Effector memory CD8-positive, alpha-beta T cell (primary cell): ENCODE measurements around the gene SLC16A4.
"Not testable (repeated sequence)": the region's sequence is repeated elsewhere in the genome, so short reads cannot be mapped to it uniquely, and the experiment has no call there.

ENCODE experiments used
- ATAC-seq: fragments of 150-1000 bp; cut with Tn5 transposase; replicated peaks from 2 replicates; pipeline ENCODE4 v1.10.0; 2021; ENCODE audit warnings: mild to moderate bottlenecking, moderate library complexity
- DNase-seq, 3 experiments: peaks; one replicate each; pipeline ENCODE4 v3.0.0; 2021
- H3K27ac Mint-ChIP-seq, 2 donors: one replicate each; pipeline ENCODE4 v1.8.0; 2022; ENCODE audit warnings: mild to moderate bottlenecking in 2 of 2, mixed read lengths in 2 of 2, moderate library complexity in 2 of 2
- H3K27me3 Mint-ChIP-seq, 2 donors: one replicate each; pipeline ENCODE4 v1.8.0; 2022; ENCODE audit warnings: mixed read lengths in 2 of 2
- H3K36me3 Mint-ChIP-seq: one replicate; pipeline ENCODE4 v1.8.0; 2022; ENCODE audit warnings: mild to moderate bottlenecking, moderate library complexity, mixed read lengths; ENCODE audit not compliant: insufficient read depth
- H3K4me1 Mint-ChIP-seq, 2 donors: one replicate each; pipeline ENCODE4 v1.8.0; 2022; ENCODE audit warnings: low read depth in 2 of 2, mixed read lengths in 2 of 2
- H3K4me3 Mint-ChIP-seq, 2 donors: one replicate each; pipeline ENCODE4 v1.8.0; 2022; ENCODE audit warnings: mild to moderate bottlenecking in 2 of 2, mixed read lengths in 2 of 2, moderate library complexity in 2 of 2
- H3K9me3 Mint-ChIP-seq, 2 donors: one replicate each; pipeline ENCODE4 v1.8.0; 2022; ENCODE audit warnings: mixed read lengths in 2 of 2
- total RNA-seq, 9 experiments: gene quantifications; one replicate each; lab custom pipeline; 2026; lab: John Stamatoyannopoulos, UW

The SLC16A4 gene
- 0 to 0.84 (median 0.12) reads per million in 9 experiments for total RNA-seq

- Mint-ChIP-seq H3K9me3 (no peaks in the 10 kb centered on the region), H3K27ac (no peak within 1 kb of the TSS), H3K4me1 (no peaks in the 10 kb centered on the region), H3K4me3 (no peak within 1 kb of the TSS), H3K36me3 (peaks cover 6% of the 10 kb centered on the region), H3K27me3 (no peaks in the 10 kb centered on the region)
- no peak for ATAC-seq
- no peak for DNase-seq
Observed at GRCh38 chr1:110390692-110391245, at the start of gene SLC16A4. SLC16A4 (minus strand) TSS chr1:110391026; CDS start chr1:110389323, 1,703 bp downstream.

- not testable (repeated sequence) for ATAC-seq, H3K4me3 Mint-ChIP-seq, H3K4me1 Mint-ChIP-seq, H3K27ac Mint-ChIP-seq, H3K9me3 Mint-ChIP-seq, DNase-seq, H3K36me3 Mint-ChIP-seq
- peaks cover 11 to 58% of the 10 kb centered on the region in 2 donors for H3K27me3 Mint-ChIP-seq
Observed at GRCh38 chr1:110439873-110440272, 49.0 kb upstream of the SLC16A4 start.

- H3K9me3 Mint-ChIP-seq, result no peaks in the 10 kb centered on the region
- no peak overlapping the region for H3K27ac Mint-ChIP-seq
- H3K36me3 Mint-ChIP-seq, result no peaks in the 10 kb centered on the region
- H3K4me3 Mint-ChIP-seq, result no peak overlapping the region
- no peaks in the 10 kb centered on the region for H3K4me1 Mint-ChIP-seq
- ATAC-seq (no peak), DNase-seq (no peak)
- H3K27me3 Mint-ChIP-seq, result peaks cover 16 to 62% of the 10 kb centered on the region in 2 donors
Observed at GRCh38 chr1:110438893-110439292, 48.1 kb upstream of the SLC16A4 start.

GRCh38 chr1:110437645-110438299 is 46.9 kb upstream of the SLC16A4 start:
- H3K4me1 Mint-ChIP-seq, DNase-seq, H3K36me3 Mint-ChIP-seq, H3K4me3 Mint-ChIP-seq, H3K27ac Mint-ChIP-seq, ATAC-seq, H3K9me3 Mint-ChIP-seq: not testable (repeated sequence)
- H3K27me3 Mint-ChIP-seq, result peaks cover 24 to 72% of the 10 kb centered on the region in 2 donors

GRCh38 chr1:110436635-110437034 is 45.8 kb upstream of the SLC16A4 start:
- no peak for DNase-seq
- H3K27ac Mint-ChIP-seq, result no peak overlapping the region
- ATAC-seq, result no peak
- H3K27me3 Mint-ChIP-seq, result peaks cover 32 to 71% of the 10 kb centered on the region in 2 donors
- no peaks in the 10 kb centered on the region for H3K36me3 Mint-ChIP-seq
- H3K4me3 Mint-ChIP-seq, result no peak overlapping the region
- no peaks in the 10 kb centered on the region for H3K9me3 Mint-ChIP-seq
- peaks cover 0 to 2% of the 10 kb centered on the region in 2 donors for H3K4me1 Mint-ChIP-seq

GRCh38 chr1:110434946-110435345 is 44.1 kb upstream of the SLC16A4 start:
- Mint-ChIP-seq H3K4me3 (no peak overlapping the region), H3K27me3 (peaks cover 42 to 72% of the 10 kb centered on the region in 2 donors), H3K9me3 (no peaks in the 10 kb centered on the region), H3K4me1 (peaks cover 0 to 3% of the 10 kb centered on the region in 2 donors), H3K27ac (no peak overlapping the region), H3K36me3 (no peaks in the 10 kb centered on the region)
- ATAC-seq (no peak), DNase-seq (no peak)

GRCh38 chr1:110433803-110434202 is 43.0 kb upstream of the SLC16A4 start:
- peaks cover 40 to 64% of the 10 kb centered on the region in 2 donors for H3K27me3 Mint-ChIP-seq
- no peaks in the 10 kb centered on the region for H3K9me3 Mint-ChIP-seq
- no peak overlapping the region for H3K27ac Mint-ChIP-seq
- ATAC-seq (no peak), DNase-seq (no peak)
- H3K36me3 Mint-ChIP-seq, result no peaks in the 10 kb centered on the region
- H3K4me1 Mint-ChIP-seq, result peaks cover 0 to 3% of the 10 kb centered on the region in 2 donors
- no peak overlapping the region for H3K4me3 Mint-ChIP-seq

GRCh38 chr1:110433213-110433612 is 42.4 kb upstream of the SLC16A4 start:
- Mint-ChIP-seq H3K27me3 (peaks cover 40 to 58% of the 10 kb centered on the region in 2 donors), H3K4me1 (peaks cover 0 to 3% of the 10 kb centered on the region in 2 donors), H3K36me3 (no peaks in the 10 kb centered on the region), H3K27ac (no peak overlapping the region), H3K9me3 (no peaks in the 10 kb centered on the region), H3K4me3 (no peak overlapping the region)
- ATAC-seq (no peak), DNase-seq (no peak)

GRCh38 chr1:110430901-110431300 is 40.1 kb upstream of the SLC16A4 start:
- Mint-ChIP-seq H3K4me3 (no peak overlapping the region), H3K27ac (no peak overlapping the region), H3K36me3 (no peaks in the 10 kb centered on the region), H3K9me3 (no peaks in the 10 kb centered on the region), H3K27me3 (peaks cover 40 to 48% of the 10 kb centered on the region in 2 donors), H3K4me1 (peaks cover 0 to 3% of the 10 kb centered on the region in 2 donors)
- DNase-seq (no peak), ATAC-seq (no peak)

GRCh38 chr1:110430366-110430765 is 39.5 kb upstream of the SLC16A4 start:
- Mint-ChIP-seq H3K4me1 (peaks cover 0 to 3% of the 10 kb centered on the region in 2 donors), H3K9me3 (no peaks in the 10 kb centered on the region), H3K27ac (no peak overlapping the region), H3K27me3 (peaks cover 41 to 53% of the 10 kb centered on the region in 2 donors), H3K4me3 (no peak overlapping the region), H3K36me3 (no peaks in the 10 kb centered on the region)
- ATAC-seq (no peak), DNase-seq (no peak)

- no peak for DNase-seq
- no peaks in the 10 kb centered on the region for H3K36me3 Mint-ChIP-seq
- ATAC-seq, result no peak
- no peaks in the 10 kb centered on the region for H3K9me3 Mint-ChIP-seq
- no peak overlapping the region for H3K4me3 Mint-ChIP-seq
- no peak overlapping the region for H3K27ac Mint-ChIP-seq
- H3K4me1 Mint-ChIP-seq, result peaks cover 0 to 3% of the 10 kb centered on the region in 2 donors
- peaks cover 44 to 61% of the 10 kb centered on the region in 2 donors for H3K27me3 Mint-ChIP-seq
Observed at GRCh38 chr1:110428946-110429345, 38.1 kb upstream of the SLC16A4 start.

GRCh38 chr1:110426854-110427253 is 36.0 kb upstream of the SLC16A4 start:
- peaks cover 36 to 48% of the 10 kb centered on the region in 2 donors for H3K27me3 Mint-ChIP-seq
- peaks cover 0 to 1% of the 10 kb centered on the region in 2 donors for H3K4me1 Mint-ChIP-seq
- H3K36me3 Mint-ChIP-seq, result no peaks in the 10 kb centered on the region
- DNase-seq (no peak), ATAC-seq (no peak)
- no peak overlapping the region for H3K27ac Mint-ChIP-seq
- H3K4me3 Mint-ChIP-seq, result no peak overlapping the region
- H3K9me3 Mint-ChIP-seq, result no peaks in the 10 kb centered on the region

- Mint-ChIP-seq H3K27ac (no peak overlapping the region), H3K4me1 (no peaks in the 10 kb centered on the region), H3K4me3 (no peak overlapping the region), H3K27me3 (peaks cover 24 to 37% of the 10 kb centered on the region in 2 donors), H3K9me3 (no peaks in the 10 kb centered on the region), H3K36me3 (no peaks in the 10 kb centered on the region)
- DNase-seq (no peak), ATAC-seq (no peak)
Observed at GRCh38 chr1:110425612-110426152, 34.9 kb upstream of the SLC16A4 start.
